CD4-positive, alpha-beta T cell (primary cell): ENCODE results near the gene CAPS. TPM values are rescaled to one million over a fixed set of nuclear protein-coding genes. Genes with fewer than 3 reads are reported as not detected.

Source experiments
- ATAC-seq: fragments of 200-7000 bp; cut with Tn5 transposase; one replicate; pipeline ENCODE4 v1.10.0; 2022; ENCODE audit warnings: mild to moderate bottlenecking; ENCODE audit not compliant: poor library complexity
- CTCF ChIA-PET: fragments of 350-600 bp; sonication (Branson Sonifier 250); formaldehyde crosslinking; loops from one replicate; lab custom pipeline; 2021; ENCODE audit warnings: antibody characterized with exemption, inconsistent platforms; lab: Charles Lee
- POLR2A ChIA-PET: fragments of 350-600 bp; sonication (Branson Sonifier 250); formaldehyde crosslinking; loops from one replicate; lab custom pipeline; 2021; ENCODE audit warnings: antibody characterized with exemption, inconsistent platforms; lab: Charles Lee
- DNase-seq, 14 experiments: peaks; one replicate each; pipeline ENCODE4 v3.0.0-alpha.2; 2013 to 2020; ENCODE audit warnings: mixed read lengths in 2 of 14
- H3K27ac ChIP-seq, 2 donors: one replicate each; pipeline versions ENCODE4 v1.5.1 to v1.7.0; 2013; ENCODE audit warnings: low read length in 2 of 2, low read depth in 1 of 2, mild to moderate bottlenecking in 1 of 2
- H3K27me3 ChIP-seq, 2 experiments: 1 replicate in 1 of 2; 2 replicates in 1 of 2; pipeline versions ENCODE4 v1.6.1 to v1.7.0; 2013; ENCODE audit warnings: low read length in 2 of 2, control low read depth in 1 of 2, mild to moderate bottlenecking in 1 of 2, moderate library complexity in 1 of 2; ENCODE audit not compliant: insufficient read depth in 2 of 2, control insufficient read depth in 1 of 2
- H3K36me3 ChIP-seq: one replicate; pipeline ENCODE4 v1.6.1; 2013; ENCODE audit warnings: low read length, control low read depth; ENCODE audit not compliant: insufficient read depth
- H3K4me1 ChIP-seq: one replicate; pipeline ENCODE4 v1.6.1; 2013; ENCODE audit warnings: low read length, control low read depth; ENCODE audit not compliant: insufficient read depth
- H3K4me3 ChIP-seq: one replicate; pipeline ENCODE4 v1.5.1; 2013; ENCODE audit warnings: mild to moderate bottlenecking, low read length, moderate library complexity
- H3K9me3 ChIP-seq, 2 experiments: 1 replicate in 1 of 2; 2 replicates in 1 of 2; pipeline versions ENCODE4 v1.6.1 to v1.7.0; 2013; ENCODE audit warnings: low read length in 2 of 2, mild to moderate bottlenecking in 2 of 2, control low read depth in 1 of 2, moderate library complexity in 1 of 2; ENCODE audit not compliant: control insufficient read depth in 1 of 2, insufficient read depth in 1 of 2
- H3K27ac Mint-ChIP-seq: one replicate; pipeline ENCODE4 v1.8.0; 2020; ENCODE audit warnings: mixed read lengths
- H3K27me3 Mint-ChIP-seq: one replicate; pipeline ENCODE4 v1.8.0; 2021; ENCODE audit warnings: mixed read lengths
- H3K36me3 Mint-ChIP-seq: one replicate; pipeline ENCODE4 v1.8.0; 2021; ENCODE audit warnings: low read depth, mixed read lengths
- H3K4me1 Mint-ChIP-seq: one replicate; pipeline ENCODE4 v1.8.0; 2021; ENCODE audit warnings: low read depth, mixed read lengths
- H3K4me3 Mint-ChIP-seq: one replicate; pipeline ENCODE4 v1.8.0; 2020; ENCODE audit warnings: mild to moderate bottlenecking, mixed read lengths
- H3K9me3 Mint-ChIP-seq: one replicate; pipeline ENCODE4 v1.8.0; 2020; ENCODE audit warnings: mixed read lengths
- CTCF ChIP-seq: fragments of 200-600 bp; IDR thresholded peaks from one replicate; pipeline ENCODE4 v1.8.0; 2022; ENCODE audit warnings: antibody characterized with exemption, mild to moderate bottlenecking
- intact Hi-C, 2 experiments: fragments of 100-400 bp; cut with DNase I in 1 of 2; cut with micrococcal nuclease in 1 of 2; formaldehyde crosslinking; loops; one replicate each; pipeline versions ENCODE4 v1.15.1 to v1.9.0; 2023 to 2025; cut with DNase I, micrococcal nuclease
- total RNA-seq, 174 experiments: library from RNA in 2 of 174; stranded (reverse) in 2 of 174; gene quantifications; one replicate each; pipeline ENCODE4 v1.2.3 and lab custom pipeline; 2021 to 2026

The CAPS gene
- total RNA-seq, 2 experiments from 2014 or later = 43.2 to 44.2 TPM

- Mint-ChIP-seq H3K4me3 (peak overlapping the region; percentile 21), H3K27me3 (no peaks in the 10 kb centered on the region), H3K36me3 (peaks cover 33% of the 10 kb centered on the region), H3K27ac (peak overlapping the region; percentile 98), H3K4me1 (peaks cover 96% of the 10 kb centered on the region), H3K9me3 (no peaks in the 10 kb centered on the region)
- ChIA-PET CTCF (interaction anchor here (2.2 kb wide), 1 partner anchor 161 kb away, joined by 5 read pairs; no protein-coding TSS in a partner anchor), POLR2A (interaction anchor here (1.2 to 1.7 kb wide), 2 partner anchors 10 to 13 kb away, joined by 6 to 8 read pairs; partner anchors contain the start of gene RANBP3)
- Histone ChIP-seq H3K4me3 (no peak overlapping the region), H3K4me1 (peaks cover 90% of the 10 kb centered on the region), H3K9me3 (no peaks in the 10 kb centered on the region), H3K27ac (peak overlapping the region in 1 of 2 donors; percentile 53), H3K36me3 (peaks cover 16% of the 10 kb centered on the region), H3K27me3 (no peaks in the 10 kb centered on the region)
- intact Hi-C loops = loop anchor here (5.0 kb wide), 2 partner anchors 57 to 58 kb away; no protein-coding TSS in a partner anchor
- TF ChIP-seq CTCF = no peak
- DNase-seq (peak in 3 of 14 experiments; percentile 34 to 42 (median 38)), ATAC-seq (no peak)
Observed at GRCh38 chr19:5964816-5965565, 50.9 kb downstream of the CAPS start.

Other genes starting within 250 kb of the CAPS start
- 10 to 100 TPM; 21.7 to 23.0 TPM for gene MICOS13, start 233.7 kb upstream of the CAPS start, total RNA-seq
- 1 to 10 TPM; 2.4 to 2.9 TPM for gene HSD11B1L, start 233.2 kb upstream of the CAPS start, total RNA-seq
- gene RPL36, start 224.0 kb upstream of the CAPS start, total RNA-seq = 1,000 to 10,000 TPM; 1,509 to 1,565 TPM
- gene LONP1, start 194.1 kb upstream of the CAPS start, total RNA-seq = 10 to 100 TPM; 88.7 to 91.0 TPM
- gene CATSPERD, start 193.6 kb upstream of the CAPS start, total RNA-seq = not detected
- 1 to 10 TPM; 3.1 to 4.9 TPM for gene PRR22, start 129.5 kb upstream of the CAPS start, total RNA-seq
- 100 to 1,000 TPM; 150 to 170 TPM for gene DUS3L, start 123.1 kb upstream of the CAPS start, total RNA-seq
- 1 to 10 TPM; 1.5 to 1.6 TPM for gene NRTN, start 109.2 kb upstream of the CAPS start, total RNA-seq
- gene FUT6, start 74.6 kb upstream of the CAPS start, total RNA-seq = under 1 TPM in 1 of 2 experiments, not detected in 1; 0.17 TPM
- under 1 TPM; 0.61 to 0.85 TPM for gene FUT3, start 62.8 kb upstream of the CAPS start, total RNA-seq
- 1 to 10 TPM; 7.9 to 8.7 TPM for gene FUT5, start 43.7 kb upstream of the CAPS start, total RNA-seq
- gene NDUFA11, start 10.5 kb upstream of the CAPS start, total RNA-seq = 10 to 100 TPM; 94.3 to 96.7 TPM
- 10 to 100 TPM; 23.4 to 25.3 TPM for gene VMAC, start 9.4 kb upstream of the CAPS start, total RNA-seq
- gene RANBP3, start 63.9 kb downstream of the CAPS start, total RNA-seq = 10 to 100 TPM; 82.7 to 88.7 TPM
- gene RFX2, start 196.2 kb downstream of the CAPS start, total RNA-seq = 1 to 10 TPM; 4.8 to 5.5 TPM
- not detected for gene ACSBG2, start 221.4 kb downstream of the CAPS start, total RNA-seq